Activated naive CD8-positive, alpha-beta T cell treated with anti-CD3 and anti-CD28 coated beads, Interleukin-2, amount 50 U/mL, for 24 hours (primary cell): ENCODE data around the gene FHIP1A.

ENCODE experiments used
- ATAC-seq: fragments of 150-1000 bp; cut with Tn5 transposase; one replicate; pipeline ENCODE4 v1.10.0; 2021
- DNase-seq: peaks from one replicate; pipeline ENCODE4 v3.0.0; 2021
- H3K27ac Mint-ChIP-seq: one replicate; pipeline ENCODE4 v1.8.0; 2021; ENCODE audit warnings: mild to moderate bottlenecking, mixed read lengths
- H3K27me3 Mint-ChIP-seq: one replicate; pipeline ENCODE4 v1.8.0; 2021; ENCODE audit warnings: mixed read lengths
- H3K36me3 Mint-ChIP-seq: one replicate; pipeline ENCODE4 v1.8.0; 2021; ENCODE audit warnings: low read depth, mixed read lengths
- H3K4me1 Mint-ChIP-seq: one replicate; pipeline ENCODE4 v1.8.0; 2021; ENCODE audit warnings: mixed read lengths
- H3K4me3 Mint-ChIP-seq: one replicate; pipeline ENCODE4 v1.8.0; 2021; ENCODE audit warnings: mild to moderate bottlenecking, moderate library complexity, mixed read lengths
- H3K9me3 Mint-ChIP-seq: one replicate; pipeline ENCODE4 v1.8.0; 2021; ENCODE audit warnings: mixed read lengths

Gene FHIP1A

GRCh38 chr4:151430740-151431457, 21.9 kb downstream of the FHIP1A start:
- H3K27ac Mint-ChIP-seq, result no peak overlapping the region
- no peak overlapping the region for H3K4me3 Mint-ChIP-seq
- no peaks in the 10 kb centered on the region for H3K36me3 Mint-ChIP-seq
- H3K4me1 Mint-ChIP-seq, result no peaks in the 10 kb centered on the region
- H3K9me3 Mint-ChIP-seq, result no peaks in the 10 kb centered on the region
- no peak for DNase-seq
- H3K27me3 Mint-ChIP-seq, result peaks cover 6% of the 10 kb centered on the region
- ATAC-seq, result no peak

GRCh38 chr4:151431728-151432127, 22.8 kb downstream of the FHIP1A start:
- Mint-ChIP-seq H3K9me3 (no peaks in the 10 kb centered on the region), H3K27ac (no peak overlapping the region), H3K36me3 (no peaks in the 10 kb centered on the region), H3K4me3 (no peak overlapping the region), H3K4me1 (no peaks in the 10 kb centered on the region), H3K27me3 (peaks cover 8% of the 10 kb centered on the region)
- DNase-seq (no peak), ATAC-seq (no peak)

- Mint-ChIP-seq H3K9me3 (no peaks in the 10 kb centered on the region), H3K4me3 (no peak overlapping the region), H3K36me3 (no peaks in the 10 kb centered on the region), H3K4me1 (no peaks in the 10 kb centered on the region), H3K27ac (no peak overlapping the region), H3K27me3 (peaks cover 8% of the 10 kb centered on the region)
- DNase-seq (no peak), ATAC-seq (no peak)
These were observed 23.7 kb downstream of the FHIP1A start for GRCh38 chr4:151432654-151433053.

GRCh38 chr4:151434183-151434860, 25.3 kb downstream of the FHIP1A start:
- Mint-ChIP-seq H3K27ac (no peak overlapping the region), H3K4me1 (no peaks in the 10 kb centered on the region), H3K9me3 (no peaks in the 10 kb centered on the region), H3K27me3 (peaks cover 4% of the 10 kb centered on the region), H3K36me3 (no peaks in the 10 kb centered on the region), H3K4me3 (no peak overlapping the region)
- no peak for ATAC-seq
- no peak for DNase-seq

GRCh38 chr4:151436093-151436518, 27.1 kb downstream of the FHIP1A start:
- no peak overlapping the region for H3K4me3 Mint-ChIP-seq
- H3K27me3 Mint-ChIP-seq, result peaks cover 8% of the 10 kb centered on the region
- H3K9me3 Mint-ChIP-seq, result no peaks in the 10 kb centered on the region
- no peaks in the 10 kb centered on the region for H3K36me3 Mint-ChIP-seq
- no peaks in the 10 kb centered on the region for H3K4me1 Mint-ChIP-seq
- DNase-seq (no peak), ATAC-seq (no peak)
- H3K27ac Mint-ChIP-seq, result no peak overlapping the region

- peaks cover 8% of the 10 kb centered on the region for H3K27me3 Mint-ChIP-seq
- no peak overlapping the region for H3K27ac Mint-ChIP-seq
- H3K4me1 Mint-ChIP-seq, result no peaks in the 10 kb centered on the region
- ATAC-seq (no peak), DNase-seq (no peak)
- no peak overlapping the region for H3K4me3 Mint-ChIP-seq
- no peaks in the 10 kb centered on the region for H3K9me3 Mint-ChIP-seq
- no peaks in the 10 kb centered on the region for H3K36me3 Mint-ChIP-seq
These were observed 28.5 kb downstream of the FHIP1A start for GRCh38 chr4:151437505-151437904.

GRCh38 chr4:151438154-151438553, 29.2 kb downstream of the FHIP1A start:
- Mint-ChIP-seq H3K4me1 (no peaks in the 10 kb centered on the region), H3K27me3 (peaks cover 8% of the 10 kb centered on the region), H3K36me3 (no peaks in the 10 kb centered on the region), H3K27ac (no peak overlapping the region), H3K9me3 (no peaks in the 10 kb centered on the region), H3K4me3 (no peak overlapping the region)
- no peak for DNase-seq
- ATAC-seq, result no peak

GRCh38 chr4:151439320-151439719, 30.3 kb downstream of the FHIP1A start:
- Mint-ChIP-seq H3K36me3 (no peaks in the 10 kb centered on the region), H3K4me1 (no peaks in the 10 kb centered on the region), H3K27ac (no peak overlapping the region), H3K4me3 (no peak overlapping the region), H3K9me3 (no peaks in the 10 kb centered on the region), H3K27me3 (peaks cover 13% of the 10 kb centered on the region)
- ATAC-seq (no peak), DNase-seq (no peak)

- Mint-ChIP-seq H3K27ac (no peak overlapping the region), H3K36me3 (no peaks in the 10 kb centered on the region), H3K9me3 (no peaks in the 10 kb centered on the region), H3K27me3 (peaks cover 18% of the 10 kb centered on the region), H3K4me3 (no peak overlapping the region), H3K4me1 (no peaks in the 10 kb centered on the region)
- DNase-seq (no peak), ATAC-seq (no peak)
These were observed 33.0 kb downstream of the FHIP1A start for GRCh38 chr4:151442002-151442401.

- no peaks in the 10 kb centered on the region for H3K4me1 Mint-ChIP-seq
- ATAC-seq, result no peak
These were observed 34.3 kb downstream of the FHIP1A start for GRCh38 chr4:151443247-151443646.

GRCh38 chr4:151443752-151444151, 34.8 kb downstream of the FHIP1A start:
- ATAC-seq (no peak), DNase-seq (no peak)
- Mint-ChIP-seq H3K4me3 (no peak overlapping the region), H3K27me3 (peaks cover 16% of the 10 kb centered on the region), H3K36me3 (no peaks in the 10 kb centered on the region), H3K27ac (no peak overlapping the region), H3K9me3 (no peaks in the 10 kb centered on the region), H3K4me1 (no peaks in the 10 kb centered on the region)

More at GRCh38 chr4:151443247-151443646, 34.3 kb downstream of the FHIP1A start:
- Mint-ChIP-seq H3K4me3 (no peak overlapping the region), H3K27me3 (peaks cover 16% of the 10 kb centered on the region), H3K36me3 (no peaks in the 10 kb centered on the region), H3K9me3 (no peaks in the 10 kb centered on the region), H3K27ac (no peak overlapping the region)
- DNase-seq, result no peak

- Mint-ChIP-seq H3K27ac (no peak overlapping the region), H3K4me3 (no peak overlapping the region), H3K9me3 (no peaks in the 10 kb centered on the region), H3K4me1 (no peaks in the 10 kb centered on the region), H3K27me3 (peaks cover 12% of the 10 kb centered on the region), H3K36me3 (no peaks in the 10 kb centered on the region)
- DNase-seq (no peak), ATAC-seq (no peak)
These were observed 37.2 kb downstream of the FHIP1A start for GRCh38 chr4:151446208-151446607.

GRCh38 chr4:151454513-151454912, 45.5 kb downstream of the FHIP1A start:
- Mint-ChIP-seq H3K27ac (no peak overlapping the region), H3K9me3 (no peaks in the 10 kb centered on the region), H3K27me3 (no peaks in the 10 kb centered on the region), H3K4me1 (no peaks in the 10 kb centered on the region), H3K36me3 (no peaks in the 10 kb centered on the region), H3K4me3 (no peak overlapping the region)
- DNase-seq (no peak), ATAC-seq (no peak)

GRCh38 chr4:151455212-151455611, 46.2 kb downstream of the FHIP1A start:
- H3K4me3 Mint-ChIP-seq, result no peak overlapping the region

GRCh38 chr4:151458148-151458547, 49.2 kb downstream of the FHIP1A start:
- DNase-seq, result no peak
- no peak overlapping the region for H3K27ac Mint-ChIP-seq
- no peaks in the 10 kb centered on the region for H3K9me3 Mint-ChIP-seq
- no peaks in the 10 kb centered on the region for H3K4me1 Mint-ChIP-seq
- H3K27me3 Mint-ChIP-seq, result peaks cover 2% of the 10 kb centered on the region
- ATAC-seq, result no peak
- H3K4me3 Mint-ChIP-seq, result no peak overlapping the region
- H3K36me3 Mint-ChIP-seq, result no peaks in the 10 kb centered on the region

More at GRCh38 chr4:151455212-151455611, 46.2 kb downstream of the FHIP1A start:
- no peak overlapping the region for H3K27ac Mint-ChIP-seq
- DNase-seq (no peak), ATAC-seq (no peak)
- no peaks in the 10 kb centered on the region for H3K4me1 Mint-ChIP-seq
- H3K9me3 Mint-ChIP-seq, result no peaks in the 10 kb centered on the region
- H3K36me3 Mint-ChIP-seq, result no peaks in the 10 kb centered on the region
- H3K27me3 Mint-ChIP-seq, result no peaks in the 10 kb centered on the region
